ENCODE measurements around the gene PNPLA7.

DNA sequence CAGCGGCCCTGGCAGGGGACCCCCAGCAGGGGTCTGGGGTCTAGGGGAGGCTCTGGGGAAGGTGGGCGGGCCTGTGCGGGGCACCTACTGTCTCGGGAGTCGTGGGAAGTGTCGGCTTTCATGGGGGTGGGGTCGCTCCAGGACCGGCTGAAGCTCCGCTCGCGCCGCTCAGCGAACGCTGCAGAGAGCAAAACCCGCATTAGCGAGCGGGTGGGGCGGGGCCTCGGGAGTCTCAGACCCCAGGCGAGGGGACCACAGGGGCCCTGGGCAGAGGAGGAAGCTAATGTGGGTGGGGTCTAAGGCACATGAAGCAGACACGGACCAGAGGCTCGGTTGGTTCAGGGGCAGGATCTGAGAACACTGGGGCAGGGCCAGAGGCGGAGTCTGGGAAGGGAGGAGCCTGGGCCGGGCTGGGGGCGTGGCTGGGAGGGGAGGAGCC is 96.5 kb downstream of the PNPLA7 start:
- TF ChIP-seq, protein P1, sequence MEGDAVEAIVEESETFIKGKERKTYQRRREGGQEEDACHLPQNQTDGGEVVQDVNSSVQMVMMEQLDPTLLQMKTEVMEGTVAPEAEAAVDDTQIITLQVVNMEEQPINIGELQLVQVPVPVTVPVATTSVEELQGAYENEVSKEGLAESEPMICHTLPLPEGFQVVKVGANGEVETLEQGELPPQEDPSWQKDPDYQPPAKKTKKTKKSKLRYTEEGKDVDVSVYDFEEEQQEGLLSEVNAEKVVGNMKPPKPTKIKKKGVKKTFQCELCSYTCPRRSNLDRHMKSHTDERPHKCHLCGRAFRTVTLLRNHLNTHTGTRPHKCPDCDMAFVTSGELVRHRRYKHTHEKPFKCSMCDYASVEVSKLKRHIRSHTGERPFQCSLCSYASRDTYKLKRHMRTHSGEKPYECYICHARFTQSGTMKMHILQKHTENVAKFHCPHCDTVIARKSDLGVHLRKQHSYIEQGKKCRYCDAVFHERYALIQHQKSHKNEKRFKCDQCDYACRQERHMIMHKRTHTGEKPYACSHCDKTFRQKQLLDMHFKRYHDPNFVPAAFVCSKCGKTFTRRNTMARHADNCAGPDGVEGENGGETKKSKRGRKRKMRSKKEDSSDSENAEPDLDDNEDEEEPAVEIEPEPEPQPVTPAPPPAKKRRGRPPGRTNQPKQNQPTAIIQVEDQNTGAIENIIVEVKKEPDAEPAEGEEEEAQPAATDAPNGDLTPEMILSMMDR (IDR thresholded peaks at IDR 0.05; ENCODE audit: low read depth, low read length, missing input control) = no peak
- no peak for TF ChIP-seq JUND (IDR thresholded peaks at IDR 0.05)
- TF ChIP-seq, protein P2, sequence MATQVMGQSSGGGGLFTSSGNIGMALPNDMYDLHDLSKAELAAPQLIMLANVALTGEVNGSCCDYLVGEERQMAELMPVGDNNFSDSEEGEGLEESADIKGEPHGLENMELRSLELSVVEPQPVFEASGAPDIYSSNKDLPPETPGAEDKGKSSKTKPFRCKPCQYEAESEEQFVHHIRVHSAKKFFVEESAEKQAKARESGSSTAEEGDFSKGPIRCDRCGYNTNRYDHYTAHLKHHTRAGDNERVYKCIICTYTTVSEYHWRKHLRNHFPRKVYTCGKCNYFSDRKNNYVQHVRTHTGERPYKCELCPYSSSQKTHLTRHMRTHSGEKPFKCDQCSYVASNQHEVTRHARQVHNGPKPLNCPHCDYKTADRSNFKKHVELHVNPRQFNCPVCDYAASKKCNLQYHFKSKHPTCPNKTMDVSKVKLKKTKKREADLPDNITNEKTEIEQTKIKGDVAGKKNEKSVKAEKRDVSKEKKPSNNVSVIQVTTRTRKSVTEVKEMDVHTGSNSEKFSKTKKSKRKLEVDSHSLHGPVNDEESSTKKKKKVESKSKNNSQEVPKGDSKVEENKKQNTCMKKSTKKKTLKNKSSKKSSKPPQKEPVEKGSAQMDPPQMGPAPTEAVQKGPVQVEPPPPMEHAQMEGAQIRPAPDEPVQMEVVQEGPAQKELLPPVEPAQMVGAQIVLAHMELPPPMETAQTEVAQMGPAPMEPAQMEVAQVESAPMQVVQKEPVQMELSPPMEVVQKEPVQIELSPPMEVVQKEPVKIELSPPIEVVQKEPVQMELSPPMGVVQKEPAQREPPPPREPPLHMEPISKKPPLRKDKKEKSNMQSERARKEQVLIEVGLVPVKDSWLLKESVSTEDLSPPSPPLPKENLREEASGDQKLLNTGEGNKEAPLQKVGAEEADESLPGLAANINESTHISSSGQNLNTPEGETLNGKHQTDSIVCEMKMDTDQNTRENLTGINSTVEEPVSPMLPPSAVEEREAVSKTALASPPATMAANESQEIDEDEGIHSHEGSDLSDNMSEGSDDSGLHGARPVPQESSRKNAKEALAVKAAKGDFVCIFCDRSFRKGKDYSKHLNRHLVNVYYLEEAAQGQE (IDR thresholded peaks at IDR 0.05) = no peak
- TF ChIP-seq, protein P3, sequence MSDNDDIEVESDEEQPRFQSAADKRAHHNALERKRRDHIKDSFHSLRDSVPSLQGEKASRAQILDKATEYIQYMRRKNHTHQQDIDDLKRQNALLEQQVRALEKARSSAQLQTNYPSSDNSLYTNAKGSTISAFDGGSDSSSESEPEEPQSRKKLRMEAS (IDR thresholded peaks at IDR 0.05) = no peak
